Suprapubic skin (tissue), 4 donors: Measurements from ENCODE around the gene MTERF4. TPM values are rescaled to one million over a fixed set of nuclear protein-coding genes. Genes with fewer than 3 reads are reported as not detected.

Experiments
- DNase-seq, 2 donors: peaks; one replicate each; pipeline ENCODE4 v3.0.0-alpha.2; 2019; ENCODE audit warnings: low spot score in 2 of 2
- H3K27ac ChIP-seq: fragments of 200-600 bp; sonication (generic); one replicate; pipeline ENCODE4 v1.5.1; 2019
- H3K27me3 ChIP-seq: fragments of 200-600 bp; sonication (generic); one replicate; pipeline ENCODE4 v1.5.1; 2019
- H3K36me3 ChIP-seq: fragments of 200-600 bp; sonication (generic); one replicate; pipeline ENCODE4 v1.5.1; 2019
- H3K4me1 ChIP-seq: fragments of 200-600 bp; sonication (generic); one replicate; pipeline ENCODE4 v1.5.1; 2019
- H3K4me3 ChIP-seq: fragments of 200-600 bp; sonication (generic); one replicate; pipeline ENCODE4 v1.5.1; 2019; ENCODE audit warnings: mild to moderate bottlenecking
- H3K9me3 ChIP-seq: fragments of 200-600 bp; sonication (generic); one replicate; pipeline ENCODE4 v1.5.1; 2019
- CTCF ChIP-seq, 2 donors: fragments of 200-600 bp in 1 of 2; fragments of 450-650 bp in 1 of 2; sonication (generic) in 1 of 2; IDR thresholded peaks; one replicate each; pipeline ENCODE4 v1.5.1; 2016 to 2019; ENCODE audit warnings: antibody characterized with exemption in 2 of 2, mild to moderate bottlenecking in 1 of 2, moderate library complexity in 1 of 2
- EP300 ChIP-seq: sonication (generic); formaldehyde crosslinking; IDR thresholded peaks from one replicate; pipeline ENCODE4 v1.6.1; 2017; ENCODE audit warnings: antibody characterized with exemption
- POLR2A ChIP-seq, 2 donors: fragments of 450-650 bp; IDR thresholded peaks; one replicate each; pipeline ENCODE4 v1.6.1; 2017; ENCODE audit warnings: antibody characterized with exemption in 2 of 2, mild to moderate bottlenecking in 2 of 2, moderate library complexity in 2 of 2
- POLR2AphosphoS5 ChIP-seq, 3 donors: sonication (generic); formaldehyde crosslinking; IDR thresholded peaks; one replicate each; pipeline ENCODE4 v1.6.1; 2017; ENCODE audit warnings: antibody characterized with exemption in 3 of 3
- WGBS: methylation state at CpG from one replicate; pipeline ENCODE4 v1.1.5; 2018; 5-methylcytosine and 5-hydroxymethylcytosine counted together
- total RNA-seq, 4 donors: library from RNA; depleted of rRNA; stranded (reverse); fragments of >200 nt; gene quantifications; one replicate each; pipeline ENCODE4 v1.1.0, GENCODE V29; 2016

MTERF4 gene
- total RNA-seq, 4 donors from 2014 or later: 30.0 to 81.8 (median 52.4) TPM

- DNase-seq: no peak
- TF ChIP-seq EP300 (no peak), CTCF (IDR thresholded peaks at IDR 0.05) (no peak), POLR2A (IDR thresholded peaks at IDR 0.05) (no peak), POLR2AphosphoS5 (IDR thresholded peaks at IDR 0.05) (no peak)
- Histone ChIP-seq H3K9me3 (no peaks in the 10 kb centered on the region), H3K27me3 (no peaks in the 10 kb centered on the region), H3K4me1 (no peaks in the 10 kb centered on the region), H3K36me3 (peaks cover 26% of the 10 kb centered on the region), H3K27ac (no peak overlapping the region), H3K4me3 (no peak overlapping the region)
- 95% methylated on average over 6 of the region's 6 CpGs for WGBS
These were observed 40.0 kb upstream of the MTERF4 start for GRCh38 chr2:241142063-241142462.

GRCh38 chr2:241141214-241141770 lies 39.2 kb upstream of the MTERF4 start:
- Histone ChIP-seq H3K27ac (no peak overlapping the region), H3K9me3 (no peaks in the 10 kb centered on the region), H3K4me3 (no peak overlapping the region), H3K27me3 (no peaks in the 10 kb centered on the region), H3K36me3 (peaks cover 34% of the 10 kb centered on the region), H3K4me1 (no peaks in the 10 kb centered on the region)
- DNase-seq: no peak
- WGBS: 94% methylated on average over 14 of the region's 14 CpGs
- no peak for TF ChIP-seq POLR2A (IDR thresholded peaks at IDR 0.05)
- TF ChIP-seq CTCF (IDR thresholded peaks at IDR 0.05): no peak
- TF ChIP-seq EP300: no peak
- TF ChIP-seq POLR2AphosphoS5 (IDR thresholded peaks at IDR 0.05): no peak

GRCh38 chr2:241140445-241140840 lies 38.4 kb upstream of the MTERF4 start:
- H3K9me3 ChIP-seq: no peaks in the 10 kb centered on the region
- no peak for DNase-seq
- H3K4me3 ChIP-seq: no peak overlapping the region
- no peak for TF ChIP-seq EP300
- TF ChIP-seq POLR2A (IDR thresholded peaks at IDR 0.05): no peak
- no peak for TF ChIP-seq CTCF (IDR thresholded peaks at IDR 0.05)
- TF ChIP-seq POLR2AphosphoS5 (IDR thresholded peaks at IDR 0.05): no peak
- no peak overlapping the region for H3K27ac ChIP-seq
- no peaks in the 10 kb centered on the region for H3K4me1 ChIP-seq
- WGBS: 94% methylated on average over 10 of the region's 10 CpGs
- H3K27me3 ChIP-seq: no peaks in the 10 kb centered on the region
- peaks cover 36% of the 10 kb centered on the region for H3K36me3 ChIP-seq

- no peaks in the 10 kb centered on the region for H3K27me3 ChIP-seq
- H3K27ac ChIP-seq: no peak overlapping the region
- peaks cover 40% of the 10 kb centered on the region for H3K36me3 ChIP-seq
- no peaks in the 10 kb centered on the region for H3K4me1 ChIP-seq
- TF ChIP-seq POLR2A (IDR thresholded peaks at IDR 0.05) (no peak), EP300 (no peak), POLR2AphosphoS5 (IDR thresholded peaks at IDR 0.05) (no peak), CTCF (IDR thresholded peaks at IDR 0.05) (no peak)
- no peak for DNase-seq
- no peaks in the 10 kb centered on the region for H3K9me3 ChIP-seq
- H3K4me3 ChIP-seq: no peak overlapping the region
- WGBS: 93% methylated on average over 15 of the region's 24 CpGs
These were observed 37.7 kb upstream of the MTERF4 start for GRCh38 chr2:241139531-241140444.

GRCh38 chr2:241138471-241138870 lies 36.4 kb upstream of the MTERF4 start:
- H3K9me3 ChIP-seq: no peaks in the 10 kb centered on the region
- TF ChIP-seq POLR2AphosphoS5 (IDR thresholded peaks at IDR 0.05) (no peak), POLR2A (IDR thresholded peaks at IDR 0.05) (no peak), CTCF (IDR thresholded peaks at IDR 0.05) (no peak), EP300 (no peak)
- peaks cover 45% of the 10 kb centered on the region for H3K36me3 ChIP-seq
- no peaks in the 10 kb centered on the region for H3K27me3 ChIP-seq
- H3K27ac ChIP-seq: no peak overlapping the region
- no peak overlapping the region for H3K4me3 ChIP-seq
- no peaks in the 10 kb centered on the region for H3K4me1 ChIP-seq
- DNase-seq: peak in 1 of 2 donors; percentile 33
- 92% methylated on average over 16 of the region's 16 CpGs for WGBS
